ENCODE results near the gene ANKRD61.

DNA sequence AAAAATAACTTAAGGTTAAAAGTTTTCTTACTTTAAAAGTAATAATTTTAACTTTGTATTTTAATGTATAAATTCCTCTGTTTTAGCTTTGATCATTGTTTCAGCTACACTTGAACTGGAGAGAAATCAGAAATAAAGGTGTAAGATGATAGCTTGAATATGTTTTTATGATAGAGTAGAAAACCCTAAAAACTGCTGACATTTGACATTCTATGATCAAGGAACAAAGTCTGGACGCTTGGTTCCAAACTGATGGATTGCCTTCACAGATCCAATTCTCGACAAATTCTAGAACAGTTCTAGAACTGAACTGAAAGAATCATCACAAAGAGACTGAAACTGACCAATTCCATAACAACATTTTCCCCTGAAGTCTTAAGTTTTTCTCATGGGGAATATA lies at the start of gene ANKRD61:
- no peak for TF ChIP-seq EP300 (IDR thresholded peaks at IDR 0.05)
- TF ChIP-seq, protein P1, sequence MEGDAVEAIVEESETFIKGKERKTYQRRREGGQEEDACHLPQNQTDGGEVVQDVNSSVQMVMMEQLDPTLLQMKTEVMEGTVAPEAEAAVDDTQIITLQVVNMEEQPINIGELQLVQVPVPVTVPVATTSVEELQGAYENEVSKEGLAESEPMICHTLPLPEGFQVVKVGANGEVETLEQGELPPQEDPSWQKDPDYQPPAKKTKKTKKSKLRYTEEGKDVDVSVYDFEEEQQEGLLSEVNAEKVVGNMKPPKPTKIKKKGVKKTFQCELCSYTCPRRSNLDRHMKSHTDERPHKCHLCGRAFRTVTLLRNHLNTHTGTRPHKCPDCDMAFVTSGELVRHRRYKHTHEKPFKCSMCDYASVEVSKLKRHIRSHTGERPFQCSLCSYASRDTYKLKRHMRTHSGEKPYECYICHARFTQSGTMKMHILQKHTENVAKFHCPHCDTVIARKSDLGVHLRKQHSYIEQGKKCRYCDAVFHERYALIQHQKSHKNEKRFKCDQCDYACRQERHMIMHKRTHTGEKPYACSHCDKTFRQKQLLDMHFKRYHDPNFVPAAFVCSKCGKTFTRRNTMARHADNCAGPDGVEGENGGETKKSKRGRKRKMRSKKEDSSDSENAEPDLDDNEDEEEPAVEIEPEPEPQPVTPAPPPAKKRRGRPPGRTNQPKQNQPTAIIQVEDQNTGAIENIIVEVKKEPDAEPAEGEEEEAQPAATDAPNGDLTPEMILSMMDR (IDR thresholded peaks at IDR 0.05) = no peak
